ENCODE results near the gene TANC1.

DNA sequence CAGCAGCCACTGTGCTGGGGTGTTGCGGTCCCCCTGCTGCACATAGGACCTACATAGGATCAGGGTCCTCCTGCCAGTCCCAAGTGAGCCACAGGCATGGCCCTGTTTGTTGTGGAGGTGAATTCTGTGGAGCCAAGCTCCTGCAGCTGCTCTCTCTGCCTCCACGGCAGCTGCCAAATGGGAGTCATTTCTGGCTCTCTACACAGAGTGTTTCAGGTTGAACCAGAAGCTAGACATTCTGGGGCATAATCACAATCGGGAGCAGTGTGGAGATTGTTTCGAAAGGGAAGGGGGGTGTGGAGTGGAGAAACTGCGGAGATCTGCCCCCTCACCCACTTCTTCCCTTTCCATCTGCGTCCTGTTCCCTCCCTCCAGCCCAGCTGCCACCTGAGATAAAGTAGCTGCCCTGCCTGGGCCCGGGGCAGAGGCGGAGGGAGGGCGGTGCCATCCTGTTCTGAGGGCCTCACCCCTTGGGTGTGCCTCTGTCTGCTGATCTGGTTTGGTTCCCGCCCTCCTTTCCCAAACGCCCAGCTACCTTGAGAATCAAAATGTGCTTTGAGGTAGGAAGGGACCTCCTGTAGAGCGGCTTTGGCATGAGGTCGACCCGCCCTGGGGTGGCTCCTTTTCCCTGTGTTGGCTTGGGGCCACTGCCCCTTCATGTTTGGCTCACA is 178.7 kb downstream of the TANC1 start:
- no peak for TF ChIP-seq POLR2A (IDR thresholded peaks at IDR 0.05)
- TF ChIP-seq, protein P1, sequence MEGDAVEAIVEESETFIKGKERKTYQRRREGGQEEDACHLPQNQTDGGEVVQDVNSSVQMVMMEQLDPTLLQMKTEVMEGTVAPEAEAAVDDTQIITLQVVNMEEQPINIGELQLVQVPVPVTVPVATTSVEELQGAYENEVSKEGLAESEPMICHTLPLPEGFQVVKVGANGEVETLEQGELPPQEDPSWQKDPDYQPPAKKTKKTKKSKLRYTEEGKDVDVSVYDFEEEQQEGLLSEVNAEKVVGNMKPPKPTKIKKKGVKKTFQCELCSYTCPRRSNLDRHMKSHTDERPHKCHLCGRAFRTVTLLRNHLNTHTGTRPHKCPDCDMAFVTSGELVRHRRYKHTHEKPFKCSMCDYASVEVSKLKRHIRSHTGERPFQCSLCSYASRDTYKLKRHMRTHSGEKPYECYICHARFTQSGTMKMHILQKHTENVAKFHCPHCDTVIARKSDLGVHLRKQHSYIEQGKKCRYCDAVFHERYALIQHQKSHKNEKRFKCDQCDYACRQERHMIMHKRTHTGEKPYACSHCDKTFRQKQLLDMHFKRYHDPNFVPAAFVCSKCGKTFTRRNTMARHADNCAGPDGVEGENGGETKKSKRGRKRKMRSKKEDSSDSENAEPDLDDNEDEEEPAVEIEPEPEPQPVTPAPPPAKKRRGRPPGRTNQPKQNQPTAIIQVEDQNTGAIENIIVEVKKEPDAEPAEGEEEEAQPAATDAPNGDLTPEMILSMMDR (IDR thresholded peaks at IDR 0.05), result no peak
